NOMO-1 treated with DMSO at 0.1 percent for 48 hours (cell line): Measurements from ENCODE around the gene ITGB5.
"Not testable (repeated sequence)": the region's sequence is repeated elsewhere in the genome, so short reads cannot be mapped to it uniquely, and the experiment has no call there.

Experiments used
- DNase-seq: peaks from one replicate; lab custom pipeline; 2025; ENCODE audit not compliant: unreplicated experiment; lab: John Stamatoyannopoulos, UW

Gene ITGB5

DNA sequence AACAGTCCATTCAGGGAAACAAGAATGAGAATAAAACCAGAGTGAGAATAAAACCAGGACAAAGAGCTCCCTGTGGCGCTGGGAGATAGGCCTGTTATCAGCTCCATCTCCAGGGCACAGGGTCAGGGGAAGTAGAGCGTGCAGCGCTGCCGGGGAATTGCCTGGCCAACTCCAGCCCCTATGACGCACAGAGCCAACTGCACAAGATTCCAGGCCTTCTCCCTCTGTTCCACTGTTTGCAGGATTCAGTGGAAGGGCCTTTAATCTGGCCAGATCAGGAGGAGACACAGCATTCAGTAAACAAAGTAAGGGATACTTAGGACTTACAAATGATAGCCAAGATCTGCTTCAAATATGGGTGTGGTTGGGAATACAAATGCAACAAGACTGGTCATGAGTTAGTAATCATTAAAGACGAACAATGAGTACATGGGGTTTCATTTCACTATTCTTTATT lies 49.4 kb downstream of the ITGB5 start:
- DNase-seq = no peak

DNA sequence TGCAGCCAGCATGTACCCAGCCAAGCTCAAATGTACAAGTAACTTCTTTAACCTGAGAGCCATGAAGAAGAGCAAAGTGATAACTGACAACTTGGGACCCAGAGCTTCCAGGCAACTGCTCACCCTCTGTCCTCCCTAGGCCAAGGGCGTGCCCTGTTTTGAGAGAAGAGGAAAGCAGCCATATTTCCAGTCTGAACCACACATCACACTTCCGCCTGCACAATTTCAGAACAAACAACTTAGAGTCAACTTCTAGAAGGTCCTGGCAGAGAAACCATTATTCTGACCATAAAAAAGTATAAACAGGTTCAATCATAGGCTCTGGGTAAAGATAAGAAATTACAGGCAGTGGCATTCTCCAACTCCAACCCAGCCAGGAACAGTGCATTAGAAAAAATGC lies 50.1 kb downstream of the ITGB5 start:
- DNase-seq = no peak

DNA sequence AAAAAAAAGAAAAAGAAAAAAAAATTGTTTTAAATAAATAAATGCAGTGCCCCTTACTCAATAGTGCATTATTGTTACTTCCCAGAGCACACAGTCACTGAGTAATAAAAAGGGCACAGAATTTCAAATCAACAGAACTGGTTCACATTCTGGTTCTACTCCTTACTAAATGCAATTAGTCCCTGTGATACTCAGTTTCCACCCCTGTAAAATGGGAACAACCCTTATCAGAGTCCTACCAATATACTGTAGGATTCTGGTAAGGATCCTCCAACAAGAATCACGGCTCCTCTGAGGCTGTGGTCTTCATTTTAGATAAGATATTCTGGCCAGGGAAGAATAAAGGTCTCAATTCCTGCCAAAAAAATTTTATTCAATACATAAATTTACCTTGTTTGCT lies 50.7 kb downstream of the ITGB5 start:
- DNase-seq = no peak

DNA sequence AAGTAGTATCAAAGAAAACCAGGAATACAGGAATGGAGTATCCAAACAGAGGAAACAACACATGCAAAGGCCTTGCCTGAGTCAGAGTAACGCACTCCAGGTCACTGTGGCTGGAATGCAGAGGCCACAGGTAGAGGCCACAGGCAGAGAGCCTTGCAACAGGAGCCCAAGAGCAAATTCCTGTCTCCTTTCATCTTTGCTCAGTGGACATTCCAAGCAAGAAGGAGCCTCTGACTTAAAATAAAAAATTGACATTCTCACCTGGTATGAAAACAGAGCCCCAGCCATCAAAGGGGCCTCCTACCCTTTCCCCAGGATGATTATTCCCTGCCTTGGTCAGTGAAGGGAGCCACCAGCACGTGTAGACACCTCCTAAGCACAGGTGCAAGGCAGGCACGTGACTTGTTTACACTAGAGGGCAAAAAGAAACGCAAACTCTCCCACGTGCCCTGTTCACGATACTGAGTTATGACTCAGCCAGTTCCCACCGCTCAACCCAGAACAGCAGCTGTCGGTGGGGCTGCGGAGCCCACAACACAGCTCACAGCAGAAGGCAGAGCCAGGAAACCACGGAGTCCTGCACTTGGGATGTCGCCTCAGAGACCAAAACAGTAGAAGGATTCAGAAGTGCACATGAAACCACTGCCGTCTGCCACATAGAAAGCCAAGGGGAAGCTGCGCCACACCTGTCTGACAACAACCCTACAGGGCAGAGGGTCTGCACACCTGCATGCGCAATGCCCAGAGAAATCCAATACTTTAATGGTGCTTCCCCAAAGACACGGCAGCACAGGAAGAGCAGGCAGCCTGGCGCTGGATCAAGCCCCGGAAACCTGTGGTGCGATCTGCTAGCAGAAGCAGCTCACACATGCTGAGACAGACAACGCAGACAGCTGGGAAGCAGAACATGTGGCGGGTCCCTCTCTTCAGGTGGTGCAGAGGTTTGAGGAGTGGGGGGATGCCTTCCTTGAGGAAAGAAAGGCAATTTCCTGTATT lies 52.1 kb downstream of the ITGB5 start:
- no peak for DNase-seq

DNA sequence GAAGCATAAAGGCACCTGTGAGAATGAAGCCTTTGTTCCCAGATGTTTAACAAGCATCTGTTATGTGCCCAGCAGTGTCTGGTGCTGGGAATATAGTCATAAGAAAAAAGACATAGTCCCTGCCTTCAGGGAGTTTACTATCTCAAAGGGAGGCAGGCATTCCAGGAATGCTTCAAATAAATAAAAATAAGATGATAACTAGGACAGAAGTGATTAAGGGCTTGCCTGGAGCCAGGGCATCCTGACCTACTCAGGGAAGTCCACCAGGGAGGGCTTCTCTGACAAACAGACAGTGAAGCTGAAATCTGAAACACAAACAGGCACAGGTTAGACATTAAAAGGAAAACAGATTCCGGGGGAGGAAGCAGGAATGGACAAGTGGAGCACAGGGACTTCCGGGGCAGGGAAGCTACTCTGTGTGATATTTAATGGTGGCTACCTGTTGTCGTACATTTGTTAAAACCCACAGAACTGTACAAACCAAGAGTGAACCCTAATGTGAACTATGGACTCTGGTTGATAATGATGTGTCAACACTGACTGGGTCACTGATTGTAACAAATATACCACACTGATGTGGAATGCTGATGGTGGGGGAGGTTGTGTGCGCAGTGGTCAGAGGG lies 53.3 kb downstream of the ITGB5 start:
- DNase-seq = no peak

DNA sequence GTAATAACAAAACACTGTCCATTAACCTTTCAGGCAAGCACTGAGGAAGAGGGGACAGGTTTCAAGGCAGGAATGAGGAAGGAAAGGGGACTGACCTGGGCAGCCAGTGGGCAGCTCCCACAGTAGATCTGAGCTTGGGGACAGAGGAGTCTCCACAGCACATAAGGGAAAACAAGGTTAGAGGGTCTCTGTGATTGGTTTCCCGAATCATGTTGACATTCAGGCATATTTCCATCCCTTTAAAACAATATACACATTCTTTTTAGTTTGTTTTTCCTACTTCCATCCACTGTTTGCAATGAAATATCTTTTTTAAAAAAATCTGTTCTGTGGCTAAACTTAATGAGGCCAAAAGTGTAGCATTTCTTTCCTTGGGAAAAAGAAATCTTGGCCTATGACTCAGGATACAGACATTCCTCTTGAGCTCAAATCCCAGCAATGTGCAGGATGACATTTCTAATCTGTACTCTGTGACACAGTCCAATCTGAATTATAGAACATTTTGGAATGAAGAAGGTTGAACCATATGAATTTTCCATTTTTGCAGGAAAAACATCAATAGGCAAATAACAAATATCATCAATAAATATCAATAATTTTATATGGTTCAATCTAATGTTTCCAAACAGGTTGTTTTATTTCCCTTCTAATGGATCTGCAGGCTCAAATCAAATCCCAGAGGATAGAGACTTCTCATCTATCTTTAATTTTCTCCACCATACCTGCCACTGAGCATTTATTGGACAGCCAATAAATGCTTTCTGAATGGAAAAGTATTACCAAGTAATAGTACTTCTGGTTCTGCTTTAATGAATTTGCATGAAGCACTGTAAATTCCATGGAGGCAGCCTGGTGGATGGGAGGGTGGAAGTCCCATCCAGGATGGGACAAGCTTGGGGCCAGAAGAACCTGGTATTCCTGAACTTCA lies 54.1 kb downstream of the ITGB5 start:
- DNase-seq = no peak

DNA sequence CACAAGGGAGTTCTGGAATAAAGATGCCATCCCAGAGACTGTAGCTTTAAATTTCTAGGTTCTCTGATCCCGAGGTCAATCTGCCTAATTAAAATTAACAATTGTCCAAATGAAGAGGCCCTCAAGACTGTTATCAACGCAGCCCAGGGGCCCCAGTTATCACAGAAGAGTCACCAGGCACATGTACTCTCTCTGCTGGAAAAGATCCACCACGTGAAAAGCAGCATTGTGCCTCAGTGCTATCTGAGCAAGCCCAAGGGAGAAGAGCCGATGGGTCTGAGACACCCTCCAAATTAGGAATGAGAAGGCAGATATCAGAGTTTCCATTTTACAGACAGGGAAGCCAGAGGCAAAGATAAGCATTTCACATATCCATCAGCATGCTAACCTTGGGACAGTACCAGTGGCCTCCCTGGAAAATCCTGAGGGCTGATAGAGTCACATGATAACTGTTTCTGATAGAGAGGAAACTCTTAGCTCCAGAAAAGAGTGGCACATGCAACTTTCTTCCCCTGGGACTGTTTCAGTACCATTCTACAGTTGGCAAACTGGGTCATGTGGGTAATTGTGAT lies 55.5 kb downstream of the ITGB5 start:
- no peak for DNase-seq

DNA sequence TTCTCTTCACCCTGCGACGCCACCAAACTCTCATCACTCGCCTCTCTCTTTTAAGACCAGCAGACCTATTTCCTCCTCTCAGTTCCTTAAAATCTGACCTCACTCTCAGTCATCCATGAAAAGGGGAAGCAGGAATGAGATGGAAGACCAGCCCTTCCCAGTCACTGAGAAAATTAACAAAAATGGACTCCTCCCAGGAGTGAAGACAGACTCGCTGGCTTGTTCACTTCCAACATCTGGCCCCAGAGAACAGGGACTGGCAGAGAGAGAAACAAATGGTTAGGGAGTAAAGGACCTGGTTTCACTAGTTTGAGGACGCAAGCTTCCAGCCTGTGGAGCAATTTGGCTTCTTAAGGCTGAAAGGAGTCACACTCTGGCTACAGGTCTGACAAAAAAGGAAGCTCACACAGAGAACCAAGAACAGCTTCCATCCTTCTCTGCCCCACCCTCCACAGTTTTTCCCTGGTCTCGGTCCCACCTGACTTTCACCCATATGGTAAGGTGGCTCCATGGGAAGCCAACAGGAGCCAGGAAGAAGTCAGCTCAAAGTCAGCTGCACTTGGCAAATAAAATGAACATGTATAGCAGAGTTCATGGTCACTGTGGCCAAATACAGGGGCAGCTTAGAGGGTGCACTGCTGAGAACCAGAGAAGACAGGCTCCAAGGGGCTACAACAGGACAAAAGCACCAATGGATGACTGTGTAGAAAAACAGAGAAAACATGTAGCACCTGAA lies 57.2 kb downstream of the ITGB5 start:
- DNase-seq = peak; percentile 76

DNA sequence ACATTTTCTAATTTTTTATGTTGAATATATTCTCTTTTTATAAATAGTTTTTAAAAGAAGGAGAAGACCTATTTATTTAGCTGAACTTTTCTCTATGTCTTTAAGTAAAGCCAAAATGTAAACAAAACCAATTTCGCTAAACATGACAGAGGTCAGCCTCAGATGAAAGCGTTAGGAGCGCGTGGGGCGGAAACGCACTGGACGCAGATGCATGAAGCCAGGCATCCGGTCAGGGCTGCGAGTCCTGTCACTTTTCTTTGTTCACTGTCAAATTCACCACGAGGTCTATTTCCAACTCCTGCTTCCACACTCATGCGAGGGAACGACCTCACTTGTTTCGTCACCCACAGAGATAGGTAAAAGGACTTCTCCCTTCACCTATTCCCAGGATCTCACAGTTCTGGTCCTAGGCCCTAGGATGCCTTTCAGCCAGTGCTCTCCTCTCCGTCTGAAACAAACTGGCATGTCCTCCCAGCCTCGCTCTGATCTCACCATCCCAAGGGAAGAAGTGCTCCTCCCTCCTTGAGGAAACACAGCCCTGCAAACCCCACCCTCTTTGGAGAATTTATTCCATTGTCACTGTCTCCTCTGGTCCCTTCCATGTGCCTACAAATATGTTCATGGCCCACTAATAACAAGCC lies 57.9 kb downstream of the ITGB5 start:
- DNase-seq = no peak

DNA sequence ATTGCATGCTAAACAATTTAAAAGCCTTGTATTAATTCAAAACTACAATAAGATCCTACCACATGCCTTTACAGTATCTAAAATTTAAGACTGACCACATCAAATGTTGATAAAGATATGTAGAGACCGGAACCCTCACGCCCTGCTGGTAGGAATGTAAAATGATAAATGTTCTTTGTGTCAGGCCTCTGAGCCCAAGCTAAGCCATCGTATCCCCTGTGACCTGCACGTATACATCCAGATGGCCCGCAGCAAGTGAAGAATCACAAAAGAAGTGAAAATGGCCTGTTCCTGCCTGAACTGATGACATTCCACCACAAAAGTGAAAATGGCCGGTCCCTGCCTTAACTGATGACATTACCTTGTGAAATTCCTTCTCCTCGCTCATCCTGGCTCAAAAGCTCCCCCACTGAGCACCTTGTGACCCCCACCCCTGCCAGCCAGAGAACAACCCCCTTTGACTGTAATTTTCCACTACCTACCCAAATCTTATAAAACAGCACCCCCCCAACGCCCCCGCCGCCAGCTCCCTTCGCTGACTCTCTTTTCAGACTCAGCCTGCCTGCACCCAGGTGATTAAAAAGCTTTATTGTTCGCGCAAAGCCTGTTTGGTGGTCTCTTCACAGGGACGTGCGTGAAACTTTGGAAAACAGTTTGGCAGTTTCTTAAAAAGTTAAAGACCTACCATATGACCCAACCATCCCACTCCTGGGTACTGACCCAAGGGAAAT lies 59.5 kb downstream of the ITGB5 start:
- DNase-seq = not testable (repeated sequence)

DNA sequence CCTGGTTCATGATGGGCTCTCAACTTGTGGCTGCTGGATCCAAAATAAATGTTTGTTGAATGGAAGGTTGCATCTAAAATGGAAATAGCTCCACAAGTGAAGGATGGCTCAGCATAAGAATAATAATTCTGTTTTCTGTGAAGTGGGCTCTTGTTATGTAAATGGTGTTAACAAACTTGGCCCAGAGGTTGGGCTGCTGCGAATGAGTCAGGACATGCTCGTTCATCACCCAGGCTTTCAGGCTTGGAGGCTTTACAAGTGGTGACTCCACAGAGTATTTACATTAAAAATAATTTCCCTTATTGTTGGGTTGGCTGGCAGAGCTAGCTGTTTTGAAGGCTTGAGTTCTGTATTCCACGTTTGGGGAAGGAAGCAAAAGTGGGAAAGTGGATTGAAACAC lies 60.5 kb downstream of the ITGB5 start:
- no peak for DNase-seq

DNA sequence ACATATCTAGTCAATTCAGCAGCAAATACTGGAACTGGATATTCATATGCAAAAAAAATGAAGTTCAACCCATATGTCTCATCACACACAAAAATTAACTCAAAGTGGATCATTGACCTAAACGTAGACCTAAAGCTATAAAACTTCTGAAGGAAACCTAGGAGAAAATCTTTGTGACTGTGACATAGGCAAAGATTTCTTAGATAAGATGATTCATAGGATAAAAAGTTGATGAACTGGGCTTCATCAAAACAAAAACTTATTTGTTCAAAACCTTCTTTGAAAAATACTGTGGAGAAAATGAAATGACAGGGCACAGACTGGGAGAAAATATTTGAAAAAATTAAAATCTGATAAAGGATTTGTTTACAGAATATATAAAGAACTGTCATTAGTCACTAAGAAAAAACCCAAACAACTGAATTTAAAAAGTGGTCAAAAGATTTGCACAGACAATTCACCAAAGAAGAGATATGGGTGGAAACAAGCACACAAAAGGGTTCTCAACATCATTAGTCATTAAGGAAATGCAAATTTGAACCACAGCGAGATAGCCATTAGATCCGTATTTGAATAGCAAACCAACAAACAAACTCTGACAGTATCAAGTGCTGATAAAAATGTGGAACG lies 62.8 kb downstream of the ITGB5 start:
- DNase-seq = no peak

DNA sequence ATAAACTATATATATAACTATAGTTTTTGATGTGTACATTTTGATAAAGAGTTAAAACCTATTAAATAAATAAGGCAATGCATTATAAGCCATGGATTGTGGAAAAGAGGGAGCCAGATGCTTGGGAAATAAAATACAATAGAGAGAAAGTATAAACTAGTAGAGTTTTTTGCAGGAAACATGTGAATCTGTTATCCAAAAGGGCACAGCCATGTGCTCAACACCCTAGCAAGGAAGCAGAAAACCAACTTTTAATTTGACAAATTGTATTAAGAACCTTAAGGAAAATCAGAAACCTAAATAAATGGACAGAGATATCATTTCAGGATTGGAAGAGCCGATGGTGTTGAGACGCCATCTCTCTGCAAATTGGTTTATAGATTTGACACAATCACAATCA lies 63.5 kb downstream of the ITGB5 start:
- no peak for DNase-seq

DNA sequence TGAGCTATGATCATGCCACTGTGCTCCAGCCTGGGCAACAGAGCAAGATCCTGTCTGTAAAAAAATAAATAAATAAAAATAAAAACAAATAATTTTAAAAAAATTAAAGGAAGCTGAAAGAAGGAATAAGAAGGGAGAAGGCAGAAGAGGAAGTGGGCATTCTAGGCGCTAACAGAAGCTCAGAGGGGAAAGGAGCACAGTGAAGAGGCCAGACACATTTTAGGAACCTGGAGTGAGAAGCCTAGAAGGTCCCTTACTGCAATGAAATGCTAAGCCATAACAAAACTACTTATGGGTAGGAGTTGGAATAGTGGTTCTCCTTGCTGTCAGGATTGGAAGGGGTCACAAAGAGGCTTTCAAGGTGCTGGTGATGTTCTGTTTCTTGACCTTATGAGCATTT lies 64.0 kb downstream of the ITGB5 start:
- no peak for DNase-seq

DNA sequence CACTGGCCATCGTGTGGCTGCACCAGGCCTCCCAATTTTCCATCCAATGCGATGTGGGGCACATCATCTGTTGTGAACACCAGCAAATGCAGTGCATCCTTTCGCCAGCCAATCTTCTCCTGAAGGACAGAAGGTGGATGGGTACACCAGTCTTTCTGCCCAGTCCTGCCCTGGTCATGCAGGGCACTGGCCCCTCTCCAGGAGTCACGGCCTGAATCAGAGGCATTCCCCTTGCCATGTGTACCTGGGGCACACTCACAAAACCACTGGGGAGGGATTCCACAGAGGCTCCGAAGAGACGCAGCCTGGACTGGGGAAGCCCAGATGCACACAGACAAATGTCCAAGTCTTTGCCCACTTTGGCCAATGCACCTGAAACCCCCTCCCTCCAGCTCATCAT lies 65.8 kb downstream of the ITGB5 start:
- no peak for DNase-seq

DNA sequence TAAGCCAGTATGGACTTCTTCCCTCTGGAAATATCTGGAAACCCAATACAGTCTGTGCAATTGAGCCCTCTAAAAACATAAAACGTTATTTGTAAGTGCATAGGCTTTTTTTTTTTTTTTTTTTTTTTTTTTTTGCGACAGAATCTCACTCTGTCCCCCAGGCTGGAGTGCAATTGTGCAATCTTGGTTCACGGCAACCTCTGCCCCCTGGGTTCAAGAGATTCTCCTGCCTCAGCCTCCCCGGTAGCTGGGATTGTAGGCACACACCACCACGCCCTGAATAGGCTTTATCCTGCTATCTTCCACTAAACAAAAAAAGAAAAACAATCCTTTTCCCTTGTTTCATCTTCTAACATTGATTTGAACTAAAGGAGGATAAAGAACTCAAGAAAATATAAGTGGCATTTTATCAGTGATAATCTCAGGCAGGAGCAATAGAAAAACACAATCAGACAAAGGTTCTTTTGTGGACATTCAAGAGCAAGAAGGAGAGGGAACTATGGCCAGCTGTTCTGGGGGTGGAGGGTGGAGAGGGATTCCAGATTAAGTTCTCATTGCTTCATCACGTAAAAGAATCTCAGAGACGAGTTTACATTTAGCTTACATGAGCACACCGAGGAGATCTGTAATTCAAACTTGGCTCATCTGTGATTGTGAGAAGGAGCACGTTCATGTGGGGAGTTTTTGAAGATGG lies 68.6 kb downstream of the ITGB5 start:
- no peak for DNase-seq

DNA sequence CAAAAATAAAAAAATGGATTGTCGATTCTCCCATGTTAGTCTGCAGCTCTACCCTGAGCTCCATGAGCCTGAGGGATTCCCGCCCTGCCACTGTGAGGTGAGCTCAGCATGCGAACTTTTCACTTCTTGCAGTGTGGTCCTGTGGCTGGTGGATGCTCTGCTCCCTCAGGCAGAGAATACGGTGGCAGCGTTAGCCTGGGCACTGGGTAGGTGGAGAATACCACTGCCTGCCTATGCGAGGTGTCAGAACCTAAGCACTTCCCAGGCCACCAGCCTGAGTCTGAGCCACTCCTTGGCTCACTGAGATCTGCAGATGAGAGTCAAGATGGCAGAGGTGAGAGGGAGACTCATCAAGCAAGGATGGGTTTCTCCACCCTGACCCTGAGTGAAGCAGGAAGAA lies 70.1 kb downstream of the ITGB5 start:
- no peak for DNase-seq

DNA sequence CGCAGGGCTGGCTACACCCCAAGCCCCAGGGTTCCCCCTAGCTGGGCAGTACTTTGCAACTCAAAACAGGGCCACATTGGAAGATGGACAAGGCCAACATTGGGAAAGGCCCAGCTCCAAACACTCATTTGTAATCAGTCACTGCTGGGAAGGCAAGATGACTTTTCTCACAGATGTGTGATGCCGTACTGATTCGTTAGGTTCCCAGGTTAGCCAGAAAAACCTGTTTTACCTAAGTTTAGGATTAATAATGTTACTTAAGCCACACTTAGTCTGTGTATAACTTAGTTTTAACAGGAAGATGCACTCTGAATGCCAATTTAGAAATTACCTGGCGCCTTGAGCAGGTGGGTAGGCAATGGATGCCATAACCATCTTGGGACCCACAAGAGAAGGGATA lies 71.0 kb downstream of the ITGB5 start:
- DNase-seq = no peak
